NCI-H1092 (cell line): ENCODE measurements around the gene EIF2A.
"Not testable (repeated sequence)": the region's sequence is repeated elsewhere in the genome, so short reads cannot be mapped to it uniquely, and the experiment has no call there.

ENCODE experiments used
- DNase-seq: peaks from one replicate; lab custom pipeline; 2025; lab: John Stamatoyannopoulos, UW

The EIF2A gene

GRCh38 chr3:150543531-150543930 is 3.1 kb upstream of the EIF2A start:
- DNase-seq: no peak

- no peak for DNase-seq
Observed at GRCh38 chr3:150544041-150544440, 2.5 kb upstream of the EIF2A start.

GRCh38 chr3:150544726-150545125 is 1.9 kb upstream of the EIF2A start:
- DNase-seq: no peak

GRCh38 chr3:150545419-150546225 is 965 bp upstream of the EIF2A start:
- no peak for DNase-seq

- DNase-seq: no peak
Observed at GRCh38 chr3:150547045-150547741, 606 bp downstream of the EIF2A start.

- DNase-seq: no peak
Observed at GRCh38 chr3:150555859-150556436, 9.4 kb downstream of the EIF2A start.

- DNase-seq: no peak
Observed at GRCh38 chr3:150556792-150557191, 10.2 kb downstream of the EIF2A start.

GRCh38 chr3:150557725-150558124 is 11.1 kb downstream of the EIF2A start:
- no peak for DNase-seq

- DNase-seq: no peak
Observed at GRCh38 chr3:150564243-150564642, 17.7 kb downstream of the EIF2A start.

- no peak for DNase-seq
Observed at GRCh38 chr3:150567328-150567727, 20.7 kb downstream of the EIF2A start.

GRCh38 chr3:150577855-150578254 is 31.3 kb downstream of the EIF2A start:
- DNase-seq: no peak

GRCh38 chr3:150581174-150581573 is 34.6 kb downstream of the EIF2A start:
- no peak for DNase-seq

- no peak for DNase-seq
Observed at GRCh38 chr3:150582620-150583019, 36.0 kb downstream of the EIF2A start.

- DNase-seq: no peak
Observed at GRCh38 chr3:150583028-150583427, 36.4 kb downstream of the EIF2A start.

GRCh38 chr3:150588027-150588830 is 41.6 kb downstream of the EIF2A start:
- no peak for DNase-seq

- no peak for DNase-seq
Observed at GRCh38 chr3:150589759-150590158, 43.2 kb downstream of the EIF2A start.

- no peak for DNase-seq
Observed at GRCh38 chr3:150594150-150594549, 47.6 kb downstream of the EIF2A start.

- DNase-seq: no peak
Observed at GRCh38 chr3:150597646-150598045, 51.1 kb downstream of the EIF2A start.

- no peak for DNase-seq
Observed at GRCh38 chr3:150599611-150600297, 53.2 kb downstream of the EIF2A start.

- DNase-seq: not testable (repeated sequence)
Observed at GRCh38 chr3:150600647-150601530, 54.3 kb downstream of the EIF2A start.
